Thoracic aorta (tissue), 2 donors: ENCODE results near the gene PDE8A. TPM values are rescaled to one million over a fixed set of nuclear protein-coding genes. Genes with fewer than 3 reads are reported as not detected.

Experiments used
- ATAC-seq: fragments of 150-250 bp; one replicate; pipeline ENCODE4 v1.8.0; 2017; ENCODE audit warnings: low read depth; ENCODE audit not compliant: insufficient number of reproducible peaks, low FRiP score
- DNase-seq: peaks from one replicate; pipeline ENCODE4 v3.0.0-alpha.2; 2020; ENCODE audit warnings: low spot score
- H3K27ac ChIP-seq, 2 donors: fragments of 200-600 bp; sonication (generic); 1 replicate in 1 of 2; 2 replicates in 1 of 2; pipeline ENCODE4 v1.5.1; 2016; ENCODE audit warnings: mild to moderate bottlenecking in 2 of 2, moderate library complexity in 2 of 2
- H3K27me3 ChIP-seq: fragments of 200-600 bp; sonication (generic); replicated peaks from 2 replicates; pipeline ENCODE4 v1.6.0; 2016; ENCODE audit warnings: mild to moderate bottlenecking; ENCODE audit not compliant: insufficient read depth
- H3K36me3 ChIP-seq: fragments of 200-600 bp; sonication (generic); one replicate; pipeline ENCODE4 v1.5.1; 2016
- H3K4me1 ChIP-seq, 2 donors: fragments of 200-600 bp; sonication (generic); 1 replicate in 1 of 2; 2 replicates in 1 of 2; pipeline versions ENCODE4 v1.5.1 to v1.6.0; 2016; ENCODE audit warnings: low read depth in 2 of 2, mild to moderate bottlenecking in 1 of 2; ENCODE audit not compliant: control insufficient read depth in 1 of 2
- H3K4me3 ChIP-seq: fragments of 200-600 bp; sonication (generic); 2 replicates; pipeline ENCODE4 v1.5.1; 2016; ENCODE audit warnings: mild to moderate bottlenecking
- H3K9me3 ChIP-seq: fragments of 200-600 bp; sonication (generic); 2 replicates; pipeline ENCODE4 v1.5.1; 2016
- total RNA-seq, 2 donors: library from RNA; depleted of rRNA; stranded (reverse); fragments of >200 nt; gene quantifications; one replicate each; pipeline versions ENCODE4 v1.1.0 to v1.2.3, GENCODE V29; 2016
- TF ChIP-seq, protein P1 (sequence below): fragments of 200-600 bp; sonication (generic); IDR thresholded peaks from one replicate; pipeline ENCODE4 v1.5.1; 2019; ENCODE audit warnings: antibody characterized with exemption

PDE8A gene
- total RNA-seq, 2 donors from 2014 or later = 35.1 to 43.7 TPM

- Histone ChIP-seq H3K9me3 (no peaks in the 10 kb centered on the region), H3K4me1 (no peaks in the 10 kb centered on the region), H3K27me3 (no peaks in the 10 kb centered on the region), H3K4me3 (no peak overlapping the region), H3K27ac (no peak overlapping the region), H3K36me3 (peaks cover 27% of the 10 kb centered on the region)
- DNase-seq (no peak), ATAC-seq (no peak)
- TF ChIP-seq, protein P1, sequence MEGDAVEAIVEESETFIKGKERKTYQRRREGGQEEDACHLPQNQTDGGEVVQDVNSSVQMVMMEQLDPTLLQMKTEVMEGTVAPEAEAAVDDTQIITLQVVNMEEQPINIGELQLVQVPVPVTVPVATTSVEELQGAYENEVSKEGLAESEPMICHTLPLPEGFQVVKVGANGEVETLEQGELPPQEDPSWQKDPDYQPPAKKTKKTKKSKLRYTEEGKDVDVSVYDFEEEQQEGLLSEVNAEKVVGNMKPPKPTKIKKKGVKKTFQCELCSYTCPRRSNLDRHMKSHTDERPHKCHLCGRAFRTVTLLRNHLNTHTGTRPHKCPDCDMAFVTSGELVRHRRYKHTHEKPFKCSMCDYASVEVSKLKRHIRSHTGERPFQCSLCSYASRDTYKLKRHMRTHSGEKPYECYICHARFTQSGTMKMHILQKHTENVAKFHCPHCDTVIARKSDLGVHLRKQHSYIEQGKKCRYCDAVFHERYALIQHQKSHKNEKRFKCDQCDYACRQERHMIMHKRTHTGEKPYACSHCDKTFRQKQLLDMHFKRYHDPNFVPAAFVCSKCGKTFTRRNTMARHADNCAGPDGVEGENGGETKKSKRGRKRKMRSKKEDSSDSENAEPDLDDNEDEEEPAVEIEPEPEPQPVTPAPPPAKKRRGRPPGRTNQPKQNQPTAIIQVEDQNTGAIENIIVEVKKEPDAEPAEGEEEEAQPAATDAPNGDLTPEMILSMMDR = no peak
Measured at GRCh38 chr15:85088300-85088699, 106.6 kb downstream of the PDE8A start.

DNA sequence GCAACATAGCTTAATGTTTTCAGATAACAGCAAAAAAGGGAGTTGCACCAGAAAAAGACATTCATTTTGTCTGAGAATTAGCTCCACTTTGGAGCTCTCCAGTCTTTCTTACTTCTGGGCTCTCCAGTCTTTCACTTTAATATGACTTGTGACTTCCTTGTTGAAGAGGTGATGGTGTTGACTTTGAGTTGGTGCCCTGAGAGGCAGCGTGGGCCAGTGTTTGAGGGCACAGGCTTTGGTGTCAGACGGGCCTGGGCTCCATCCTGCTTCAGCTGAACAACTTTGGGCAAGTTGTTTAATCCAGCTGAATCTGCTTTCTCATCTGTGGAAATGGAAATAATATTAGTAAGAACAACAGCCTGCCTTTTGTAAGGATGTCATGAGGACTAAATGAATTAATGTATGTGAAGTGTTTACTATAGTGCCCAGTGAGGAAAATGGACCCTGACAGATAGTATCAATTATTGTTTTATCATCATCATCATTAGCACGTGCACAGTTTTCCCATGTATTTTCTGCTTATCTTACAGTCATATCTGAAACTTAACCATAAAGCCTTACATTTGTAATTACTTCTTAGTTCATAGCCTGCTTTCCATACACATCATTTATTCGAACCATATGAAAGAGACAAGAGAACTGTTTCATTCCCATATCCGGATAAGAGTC, 108.4 kb downstream of the PDE8A start:
- H3K9me3 ChIP-seq = no peaks in the 10 kb centered on the region
- no peak overlapping the region for H3K27ac ChIP-seq
- H3K4me1 ChIP-seq = no peaks in the 10 kb centered on the region
- TF ChIP-seq, protein P1 = no peak
- ATAC-seq = no peak
- H3K4me3 ChIP-seq = no peak overlapping the region
- no peaks in the 10 kb centered on the region for H3K27me3 ChIP-seq
- H3K36me3 ChIP-seq = peaks cover 21% of the 10 kb centered on the region
- no peak for DNase-seq

- Histone ChIP-seq H3K36me3 (peaks cover 24% of the 10 kb centered on the region), H3K27me3 (no peaks in the 10 kb centered on the region), H3K9me3 (no peaks in the 10 kb centered on the region), H3K4me1 (no peaks in the 10 kb centered on the region), H3K27ac (no peak overlapping the region), H3K4me3 (no peak overlapping the region)
- ATAC-seq (no peak), DNase-seq (no peak)
- TF ChIP-seq, protein P1 = no peak
Measured at GRCh38 chr15:85091990-85092389, 110.3 kb downstream of the PDE8A start.

GRCh38 chr15:85094685-85095084, 113.0 kb downstream of the PDE8A start:
- H3K36me3 ChIP-seq = peaks cover 18% of the 10 kb centered on the region
- no peak for ATAC-seq
- no peaks in the 10 kb centered on the region for H3K27me3 ChIP-seq
- no peak for DNase-seq
- H3K9me3 ChIP-seq = no peaks in the 10 kb centered on the region
- H3K4me1 ChIP-seq = no peaks in the 10 kb centered on the region
- TF ChIP-seq, protein P1 = no peak
- no peak overlapping the region for H3K4me3 ChIP-seq
- H3K27ac ChIP-seq = no peak overlapping the region

DNA sequence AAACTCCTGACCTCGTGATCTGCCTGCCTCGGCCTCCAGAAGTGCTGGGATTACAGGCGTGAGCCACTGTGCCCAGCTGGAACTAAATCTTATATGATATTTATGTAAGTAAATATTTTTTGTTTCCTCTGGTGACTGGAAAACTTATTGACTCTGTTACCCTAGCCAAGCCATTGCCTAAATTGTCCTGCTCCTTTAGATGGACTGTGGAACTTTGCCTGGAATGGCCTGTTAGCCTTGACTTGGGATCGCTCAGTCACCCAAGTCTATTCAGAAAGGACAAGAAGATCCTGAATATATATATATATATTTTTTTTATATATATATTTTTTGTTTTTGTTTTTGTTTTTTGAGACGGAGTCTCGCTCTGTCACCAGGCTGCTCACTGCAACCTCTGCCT, 113.9 kb downstream of the PDE8A start:
- Histone ChIP-seq H3K4me1 (no peaks in the 10 kb centered on the region), H3K27ac (no peak overlapping the region), H3K36me3 (peaks cover 24% of the 10 kb centered on the region), H3K27me3 (no peaks in the 10 kb centered on the region), H3K9me3 (no peaks in the 10 kb centered on the region), H3K4me3 (no peak overlapping the region)
- TF ChIP-seq, protein P1 = no peak
- ATAC-seq (no peak), DNase-seq (no peak)
